Measurements from ENCODE around the gene CCSER1.

GRCh38 chr4:91362125-91362524, 1234.9 kb downstream of the CCSER1 start:
- TF ChIP-seq CTCF (IDR thresholded peaks at IDR 0.05): no peak
- TF ChIP-seq EZH2 (IDR thresholded peaks at IDR 0.05; ENCODE audit: borderline replicate concordance, insufficient read depth, low read depth, low read length, poor library complexity, severe bottlenecking): no peak

Data from B cell (primary cell).